Endothelial cell of umbilical vein (primary cell): Measurements from ENCODE around the gene DCAF11. TPM values are rescaled to one million over a fixed set of nuclear protein-coding genes. Genes with fewer than 3 reads are reported as not detected.

Source experiments
- BruUV-seq: library from RNA; stranded (reverse); fragments of 400-500 nt; replicated peaks from 2 replicates; lab custom pipeline; 2021; lab: Mats Ljungman, UMichigan
- CTCF ChIA-PET: fragments of 300-600, 350-600 bp; sonication (Branson Sonifier 250); formaldehyde crosslinking; loops from one replicate; lab custom pipeline; 2021; ENCODE audit warnings: antibody characterized with exemption, inconsistent platforms; lab: Charles Lee
- POLR2A ChIA-PET: fragments of 300-600, 350-600 bp; sonication (Branson Sonifier 250); formaldehyde crosslinking; loops from one replicate; lab custom pipeline; 2021; ENCODE audit warnings: antibody characterized with exemption, inconsistent platforms; lab: Charles Lee
- DNase-seq: peaks from one replicate; pipeline ENCODE4 v3.0.0-alpha.2; 2011; ENCODE audit warnings: low read depth, low spot score
- FAIRE-seq: peaks from 2 replicates; lab custom pipeline; 2011; peaks lifted over from hg19 to GRCh38; lab: Jason Lieb, UNC
- H2AFZ ChIP-seq: 2 replicates; pipeline ENCODE4 v1.6.0; 2012; ENCODE audit warnings: low read depth, low read length, control low read depth, inconsistent platforms
- H3K27ac ChIP-seq: 2 replicates; pipeline ENCODE4 v1.5.1; 2011; ENCODE audit warnings: low read depth, mild to moderate bottlenecking, control low read depth, low read length, moderate library complexity; ENCODE audit not compliant: insufficient read depth
- H3K27me3 ChIP-seq, 2 experiments: 2 replicates each; pipeline versions ENCODE4 v1.6.0 to v1.6.1; 2011; ENCODE audit warnings: low read length in 2 of 2, mixed read lengths in 1 of 2; ENCODE audit not compliant: control insufficient read depth in 2 of 2, insufficient read depth in 2 of 2
- H3K36me3 ChIP-seq, 2 experiments: 2 replicates in 1 of 2; 3 replicates in 1 of 2; pipeline ENCODE4 v1.5.1; 2011; ENCODE audit warnings: low read length in 2 of 2, mild to moderate bottlenecking in 1 of 2, moderate library complexity in 1 of 2; ENCODE audit not compliant: control insufficient read depth in 2 of 2, insufficient read depth in 2 of 2; ENCODE audit errors: extremely low read depth in 1 of 2
- H3K4me1 ChIP-seq: 3 replicates; pipeline ENCODE4 v1.5.1; 2011; ENCODE audit warnings: mild to moderate bottlenecking, low read length; ENCODE audit not compliant: control insufficient read depth, insufficient read depth; ENCODE audit errors: extremely low read depth
- H3K4me2 ChIP-seq: 2 replicates; pipeline ENCODE4 v1.6.1; 2011; ENCODE audit warnings: low read length, control low read depth, mixed read lengths; ENCODE audit not compliant: insufficient read depth
- H3K4me3 ChIP-seq, 3 experiments: fragments of 200-600 bp in 1 of 3; sonication (generic), shearing (Covaris generic) in 1 of 3; replicated peaks in 1 of 3; 2 replicates each; pipeline ENCODE4 v1.5.1; 2011 to 2016; ENCODE audit warnings: control low read depth in 3 of 3, low read length in 3 of 3, mild to moderate bottlenecking in 2 of 3, inconsistent platforms in 1 of 3, low read depth in 1 of 3, moderate library complexity in 1 of 3; ENCODE audit not compliant: insufficient read depth in 1 of 3
- H3K79me2 ChIP-seq: 2 replicates; pipeline ENCODE4 v1.6.0; 2012; ENCODE audit warnings: low read length, inconsistent platforms; ENCODE audit not compliant: control insufficient read depth, insufficient read depth
- H3K9ac ChIP-seq: replicated peaks from 2 replicates; pipeline ENCODE3; 2011; ENCODE audit warnings: low read length, control low read depth; ENCODE audit not compliant: insufficient read depth; ENCODE audit errors: extremely low read depth
- H3K9me1 ChIP-seq: replicated peaks from 3 replicates; pipeline ENCODE4 v1.6.0; 2011; ENCODE audit warnings: mild to moderate bottlenecking, low read length; ENCODE audit not compliant: control insufficient read depth, insufficient read depth; ENCODE audit errors: extremely low read depth
- H3K9me3 ChIP-seq: replicated peaks from 2 replicates; pipeline ENCODE4 v1.5.1; 2012; ENCODE audit warnings: low read length, inconsistent platforms; ENCODE audit not compliant: control insufficient read depth, insufficient read depth
- H4K20me1 ChIP-seq: replicated peaks from 2 replicates; pipeline ENCODE3; 2011; ENCODE audit warnings: mild to moderate bottlenecking, low read length; ENCODE audit not compliant: control insufficient read depth, insufficient read depth; ENCODE audit errors: extremely low read depth
- EZH2 ChIP-seq: IDR thresholded peaks from 2 replicates; pipeline ENCODE4 v1.6.1; 2012; ENCODE audit warnings: borderline replicate concordance, low read depth, mild to moderate bottlenecking, moderate library complexity, low read length, inconsistent platforms; ENCODE audit not compliant: severe bottlenecking
- FOS ChIP-seq: IDR thresholded peaks from 2 replicates; pipeline ENCODE4 v1.6.1; 2011; ENCODE audit warnings: mild to moderate bottlenecking, low read length, moderate library complexity, borderline replicate concordance; ENCODE audit not compliant: insufficient read depth
- GATA2 ChIP-seq: IDR thresholded peaks from 2 replicates; pipeline ENCODE4 v1.7.0; 2011; ENCODE audit warnings: low read depth, mild to moderate bottlenecking, moderate library complexity, mixed read lengths, low read length; ENCODE audit not compliant: insufficient read length, insufficient read depth
- JUN ChIP-seq: IDR thresholded peaks from 2 replicates; pipeline ENCODE4 v1.6.1; 2011; ENCODE audit warnings: borderline replicate concordance, low read depth; ENCODE audit not compliant: insufficient read length, insufficient read depth
- MYC ChIP-seq: IDR thresholded peaks from one replicate; pipeline ENCODE4 v1.6.1; 2011; ENCODE audit warnings: mild to moderate bottlenecking, low read depth, low read length
- POLR2A ChIP-seq: IDR thresholded peaks from 2 replicates; pipeline ENCODE4 v1.6.1; 2012; ENCODE audit warnings: low read depth, mild to moderate bottlenecking, control low read depth, low read length
- POLR2AphosphoS5 ChIP-seq: IDR thresholded peaks from 2 replicates; pipeline ENCODE4 v1.6.1; 2012; ENCODE audit warnings: low read depth, mild to moderate bottlenecking, control low read depth, low read length, moderate library complexity; ENCODE audit not compliant: insufficient read depth
- dilution Hi-C: fragments of 300-500 bp; cut with MboI; formaldehyde crosslinking; loops from one replicate; pipeline ENCODE4 v1.15.0; 2019; ENCODE audit warnings: low sequenced_read_pairs; ENCODE audit not compliant: extremely low pct_ligation_motif_present
- intact Hi-C: fragments of 100-400 bp; cut with micrococcal nuclease; formaldehyde crosslinking; loops from one replicate; pipeline ENCODE4 v1.10.0; 2022
- polyA plus RNA-seq, 4 experiments: library from polyadenylated mRNA; depleted of rRNA in 3 of 4; stranded (reverse) in 3 of 4; unstranded in 1 of 4; fragments of >200 nt; gene quantifications; 2 replicates each; pipeline versions ENCODE4 v1.2.1 to v1.2.3, GENCODE V29; 2011 to 2012; ENCODE audit warnings: missing spikeins in 1 of 4
- total RNA-seq: library from RNA; stranded (reverse); gene quantifications from 2 replicates; pipeline ENCODE4 v1.2.3, GENCODE V29; 2021
- TF ChIP-seq, protein P1 (sequence below): IDR thresholded peaks from 2 replicates; pipeline ENCODE4 v1.6.1; 2011; ENCODE audit not compliant: insufficient read depth, insufficient read length
- TF ChIP-seq, protein P2 (sequence below), 2 donors: IDR thresholded peaks; 1 replicate in 1 of 2; 2 replicates in 1 of 2; pipeline ENCODE4 v1.5.1; 2011; ENCODE audit warnings: low read length in 2 of 2, mild to moderate bottlenecking in 2 of 2, moderate library complexity in 2 of 2, control low read depth in 1 of 2, inconsistent platforms in 1 of 2, low read depth in 1 of 2; ENCODE audit not compliant: insufficient read depth in 1 of 2; ENCODE audit errors: extremely low read depth in 1 of 2

DCAF11 gene
- total and polyA plus RNA-seq, 2 donors (not counting 3 experiments of a cell fraction or from before 2014, with no cell fraction given): 37.3 to 38.5 TPM

DNA sequence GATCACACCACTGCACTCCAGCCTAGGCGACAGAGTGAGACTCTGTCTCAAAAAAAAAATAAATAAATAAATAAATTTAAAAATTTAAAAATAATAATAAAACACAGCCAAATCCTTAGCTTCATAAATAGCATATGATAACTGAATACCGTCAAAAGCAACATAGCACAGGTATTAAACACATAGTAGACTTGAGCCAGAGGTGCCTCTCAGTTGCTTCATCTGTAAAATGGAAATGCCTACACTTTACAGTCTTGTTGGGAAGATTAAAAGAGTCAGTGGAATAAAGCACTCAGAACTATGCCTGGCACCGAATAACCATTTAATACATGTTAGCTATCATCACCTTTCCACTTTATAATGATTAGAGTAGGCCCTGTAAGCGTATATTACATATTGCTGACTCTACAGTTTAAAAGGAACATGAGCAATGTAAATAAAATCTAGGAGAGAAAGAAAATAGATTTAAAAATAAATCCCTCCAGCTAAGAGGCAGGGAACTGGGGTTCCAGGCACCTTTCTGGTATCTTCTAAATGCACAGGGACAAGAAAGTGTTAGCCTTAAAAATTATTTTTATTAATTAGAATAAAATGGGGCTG is 7.8 kb upstream of the DCAF11 start:
- no peak overlapping the region for H3K9ac ChIP-seq
- no peaks in the 10 kb centered on the region for H3K27me3 ChIP-seq
- no peaks in the 10 kb centered on the region for H3K36me3 ChIP-seq
- peaks cover 16% of the 10 kb centered on the region for H3K4me1 ChIP-seq
- no peak for DNase-seq
- H3K27ac ChIP-seq: no peak overlapping the region
- dilution Hi-C loops: no loop called here
- intact Hi-C loops: loop anchor here (1.0 kb wide), 1 partner anchor 12 kb away; the partner anchor contains the start of gene PCK2
- H2AFZ ChIP-seq: no peak overlapping the region
- no peaks in the 10 kb centered on the region for H3K79me2 ChIP-seq
- H3K9me1 ChIP-seq: no peaks in the 10 kb centered on the region
- ChIA-PET POLR2A (no interaction called here), CTCF (interaction anchor here (0.7 to 11.7 kb wide), 9 partner anchors 8 to 190 kb away, joined by 3 to 420 read pairs (median 4); partner anchors contain the start of genes CARMIL3, DCAF11, IRF9 and NRL)
- TF ChIP-seq EZH2 (no peak), MYC (no peak), FOS (no peak)
- TF ChIP-seq, protein P1, sequence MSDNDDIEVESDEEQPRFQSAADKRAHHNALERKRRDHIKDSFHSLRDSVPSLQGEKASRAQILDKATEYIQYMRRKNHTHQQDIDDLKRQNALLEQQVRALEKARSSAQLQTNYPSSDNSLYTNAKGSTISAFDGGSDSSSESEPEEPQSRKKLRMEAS: no peak
- no peak overlapping the region for H3K4me2 ChIP-seq
- no peaks in the 10 kb centered on the region for H4K20me1 ChIP-seq
- H3K9me3 ChIP-seq: no peaks in the 10 kb centered on the region
- no TSS peak for BruUV-seq
- FAIRE-seq: no peak
- no peak overlapping the region for H3K4me3 ChIP-seq

GRCh38 chr14:24108336-24108874 is 6.2 kb upstream of the DCAF11 start:
- Histone ChIP-seq H3K9me3 (no peaks in the 10 kb centered on the region), H4K20me1 (no peaks in the 10 kb centered on the region), H3K9me1 (no peaks in the 10 kb centered on the region), H3K9ac (no peak overlapping the region), H3K4me1 (peaks cover 18% of the 10 kb centered on the region), H3K4me2 (no peak overlapping the region), H3K79me2 (no peaks in the 10 kb centered on the region), H3K27ac (no peak overlapping the region), H3K36me3 (no peaks in the 10 kb centered on the region), H3K4me3 (no peak overlapping the region), H3K27me3 (no peaks in the 10 kb centered on the region), H2AFZ (peak overlapping the region; percentile 77)
- intact Hi-C loops: loop anchor here (1.0 kb wide), 1 partner anchor 50 kb away; no protein-coding TSS in a partner anchor
- dilution Hi-C loops: no loop called here
- POLR2A ChIA-PET: interaction anchor here (0.7 to 1.1 kb wide), 3 partner anchors 13 to 134 kb away, joined by 3 to 7 read pairs (median 3); partner anchors contain the start of gene TINF2
- DNase-seq: no peak
- TF ChIP-seq, protein P2, sequence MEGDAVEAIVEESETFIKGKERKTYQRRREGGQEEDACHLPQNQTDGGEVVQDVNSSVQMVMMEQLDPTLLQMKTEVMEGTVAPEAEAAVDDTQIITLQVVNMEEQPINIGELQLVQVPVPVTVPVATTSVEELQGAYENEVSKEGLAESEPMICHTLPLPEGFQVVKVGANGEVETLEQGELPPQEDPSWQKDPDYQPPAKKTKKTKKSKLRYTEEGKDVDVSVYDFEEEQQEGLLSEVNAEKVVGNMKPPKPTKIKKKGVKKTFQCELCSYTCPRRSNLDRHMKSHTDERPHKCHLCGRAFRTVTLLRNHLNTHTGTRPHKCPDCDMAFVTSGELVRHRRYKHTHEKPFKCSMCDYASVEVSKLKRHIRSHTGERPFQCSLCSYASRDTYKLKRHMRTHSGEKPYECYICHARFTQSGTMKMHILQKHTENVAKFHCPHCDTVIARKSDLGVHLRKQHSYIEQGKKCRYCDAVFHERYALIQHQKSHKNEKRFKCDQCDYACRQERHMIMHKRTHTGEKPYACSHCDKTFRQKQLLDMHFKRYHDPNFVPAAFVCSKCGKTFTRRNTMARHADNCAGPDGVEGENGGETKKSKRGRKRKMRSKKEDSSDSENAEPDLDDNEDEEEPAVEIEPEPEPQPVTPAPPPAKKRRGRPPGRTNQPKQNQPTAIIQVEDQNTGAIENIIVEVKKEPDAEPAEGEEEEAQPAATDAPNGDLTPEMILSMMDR (IDR thresholded peaks at IDR 0.05; ENCODE audit: extremely low read depth in 1 of 2, insufficient read depth in 1 of 2, low read depth in 1 of 2, low read length in 2 of 2): no peak
- no peak for TF ChIP-seq GATA2
- no peak for TF ChIP-seq POLR2AphosphoS5
- no peak for TF ChIP-seq MYC
- TF ChIP-seq JUN: no peak
- TF ChIP-seq EZH2: no peak
- no peak for TF ChIP-seq POLR2A
- FAIRE-seq: no peak
- BruUV-seq: no TSS peak
- CTCF ChIA-PET: interaction anchor here (0.6 to 11.7 kb wide), 19 partner anchors 8 to 200 kb away, joined by 3 to 420 read pairs (median 5); partner anchors contain the start of genes CARMIL3, CIDEB, EMC9 and IPO4
